Measurements from ENCODE around the gene MSH6.
A peak's percentile ranks its signal among the peaks of the same experiment; 100 is the strongest.

DNA sequence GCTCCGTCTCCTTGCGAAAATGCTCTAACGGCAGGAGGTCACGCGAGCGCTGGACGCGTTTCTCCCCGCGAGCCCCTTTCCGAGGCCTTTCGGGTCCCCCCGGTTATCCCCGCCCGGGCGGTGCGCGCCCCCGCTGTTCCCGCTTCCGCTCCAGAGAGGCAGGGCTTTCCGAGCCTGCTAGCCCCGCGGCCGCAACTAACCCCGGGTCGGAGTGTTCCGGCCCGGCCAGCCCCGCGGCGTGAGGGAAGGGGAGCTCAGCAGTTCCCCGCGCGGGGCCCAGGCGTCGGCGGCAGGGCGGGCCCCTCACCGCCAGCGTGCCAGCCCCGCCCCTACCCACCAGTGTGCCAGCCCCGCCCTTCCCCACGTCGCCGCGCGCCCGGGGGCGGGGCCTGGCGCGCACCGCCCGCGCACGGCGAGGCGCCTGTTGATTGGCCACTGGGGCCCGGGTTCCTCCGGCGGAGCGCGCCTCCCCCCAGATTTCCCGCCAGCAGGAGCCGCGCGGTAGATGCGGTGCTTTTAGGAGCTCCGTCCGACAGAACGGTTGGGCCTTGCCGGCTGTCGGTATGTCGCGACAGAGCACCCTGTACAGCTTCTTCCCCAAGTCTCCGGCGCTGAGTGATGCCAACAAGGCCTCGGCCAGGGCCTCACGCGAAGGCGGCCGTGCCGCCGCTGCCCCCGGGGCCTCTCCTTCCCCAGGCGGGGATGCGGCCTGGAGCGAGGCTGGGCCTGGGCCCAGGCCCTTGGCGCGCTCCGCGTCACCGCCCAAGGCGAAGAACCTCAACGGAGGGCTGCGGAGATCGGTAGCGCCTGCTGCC lies at the start of gene MSH6:
- no peak for TF ChIP-seq SMC3 (conservative IDR thresholded peaks at IDR 0.05; ENCODE audit: poor library complexity)
- TF ChIP-seq CTCF (IDR thresholded peaks at IDR 0.05; ENCODE audit: poor library complexity, severe bottlenecking), result peak; percentile 31
- TF ChIP-seq EZH2 (IDR thresholded peaks at IDR 0.05; ENCODE audit: borderline replicate concordance, insufficient read depth, low read length, poor library complexity, severe bottlenecking), result no peak
- peak; percentile 14 for TF ChIP-seq RAD21 (conservative IDR thresholded peaks at IDR 0.05)
- TF ChIP-seq POLR2AphosphoS5 (IDR thresholded peaks at IDR 0.05), result peak; percentile 97
- TF ChIP-seq EP300 (conservative IDR thresholded peaks at IDR 0.05; ENCODE audit: poor library complexity, severe bottlenecking), result peak; percentile 56
- TF ChIP-seq, protein P1, sequence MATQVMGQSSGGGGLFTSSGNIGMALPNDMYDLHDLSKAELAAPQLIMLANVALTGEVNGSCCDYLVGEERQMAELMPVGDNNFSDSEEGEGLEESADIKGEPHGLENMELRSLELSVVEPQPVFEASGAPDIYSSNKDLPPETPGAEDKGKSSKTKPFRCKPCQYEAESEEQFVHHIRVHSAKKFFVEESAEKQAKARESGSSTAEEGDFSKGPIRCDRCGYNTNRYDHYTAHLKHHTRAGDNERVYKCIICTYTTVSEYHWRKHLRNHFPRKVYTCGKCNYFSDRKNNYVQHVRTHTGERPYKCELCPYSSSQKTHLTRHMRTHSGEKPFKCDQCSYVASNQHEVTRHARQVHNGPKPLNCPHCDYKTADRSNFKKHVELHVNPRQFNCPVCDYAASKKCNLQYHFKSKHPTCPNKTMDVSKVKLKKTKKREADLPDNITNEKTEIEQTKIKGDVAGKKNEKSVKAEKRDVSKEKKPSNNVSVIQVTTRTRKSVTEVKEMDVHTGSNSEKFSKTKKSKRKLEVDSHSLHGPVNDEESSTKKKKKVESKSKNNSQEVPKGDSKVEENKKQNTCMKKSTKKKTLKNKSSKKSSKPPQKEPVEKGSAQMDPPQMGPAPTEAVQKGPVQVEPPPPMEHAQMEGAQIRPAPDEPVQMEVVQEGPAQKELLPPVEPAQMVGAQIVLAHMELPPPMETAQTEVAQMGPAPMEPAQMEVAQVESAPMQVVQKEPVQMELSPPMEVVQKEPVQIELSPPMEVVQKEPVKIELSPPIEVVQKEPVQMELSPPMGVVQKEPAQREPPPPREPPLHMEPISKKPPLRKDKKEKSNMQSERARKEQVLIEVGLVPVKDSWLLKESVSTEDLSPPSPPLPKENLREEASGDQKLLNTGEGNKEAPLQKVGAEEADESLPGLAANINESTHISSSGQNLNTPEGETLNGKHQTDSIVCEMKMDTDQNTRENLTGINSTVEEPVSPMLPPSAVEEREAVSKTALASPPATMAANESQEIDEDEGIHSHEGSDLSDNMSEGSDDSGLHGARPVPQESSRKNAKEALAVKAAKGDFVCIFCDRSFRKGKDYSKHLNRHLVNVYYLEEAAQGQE (IDR thresholded peaks at IDR 0.05; ENCODE audit: borderline replicate concordance), result peak; percentile 59
- TF ChIP-seq MXI1 (conservative IDR thresholded peaks at IDR 0.05; ENCODE audit: poor library complexity, severe bottlenecking), result peak; percentile 70
- no peak for TF ChIP-seq TAF1 (IDR thresholded peaks at IDR 0.05; ENCODE audit: low read depth)

All from neural cell (in vitro differentiated cells).